ENCODE data around the gene DYNLT2B.

DNA sequence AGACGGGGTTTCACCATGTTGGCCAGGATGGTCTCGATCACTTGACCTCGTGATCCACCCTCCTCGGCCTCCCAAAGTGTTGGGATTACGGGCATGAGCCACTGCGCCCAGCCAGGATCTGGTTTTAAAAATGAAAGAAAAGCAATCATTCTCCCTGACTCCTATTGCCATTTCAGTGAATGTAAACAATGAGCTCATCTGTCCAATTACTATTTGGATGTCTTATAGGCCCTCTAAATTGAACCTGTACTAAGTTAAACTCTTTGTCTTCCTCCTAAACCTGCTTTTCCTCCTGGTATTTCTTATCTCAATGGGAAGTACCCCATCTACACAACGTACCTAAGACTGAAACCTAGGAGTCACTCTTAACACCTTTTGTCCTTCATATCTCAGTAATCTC lies 54.2 kb downstream of the DYNLT2B start:
- no peak for TF ChIP-seq POLR2AphosphoS5 (IDR thresholded peaks at IDR 0.05; ENCODE audit: borderline replicate concordance, low read depth, low read length)
- no peak for TF ChIP-seq EZH2 (IDR thresholded peaks at IDR 0.05)
- no peak for TF ChIP-seq FOXP2 (optimal IDR thresholded peaks at IDR 0.05; ENCODE audit: control extremely low read depth, extremely low read length, insufficient read depth)

Data from SK-N-MC (cell line).